Right atrium auricular region (tissue), 2 donors: ENCODE results near the gene LRRC73. TPM values are rescaled to one million over a fixed set of nuclear protein-coding genes. Genes with fewer than 3 reads are reported as not detected.
A peak's percentile ranks its signal among the peaks of the same experiment; 100 is the strongest.

Source experiments
- DNase-seq: peaks from one replicate; pipeline ENCODE4 v3.0.0-alpha.2; 2019; ENCODE audit warnings: low spot score
- H3K27ac ChIP-seq, 2 donors: fragments of 200-600 bp; sonication (generic); 1 replicate in 1 of 2; 2 replicates in 1 of 2; pipeline ENCODE4 v1.5.1; 2016 to 2019
- H3K27me3 ChIP-seq, 2 donors: fragments of 200-600 bp; sonication (generic); one replicate each; pipeline versions ENCODE4 v1.5.1 to v1.6.0; 2017 to 2019
- H3K36me3 ChIP-seq: fragments of 200-600 bp; sonication (generic); one replicate; pipeline ENCODE4 v1.5.1; 2016
- H3K4me1 ChIP-seq, 2 donors: fragments of 200-600 bp; sonication (generic); one replicate each; pipeline versions ENCODE4 v1.5.1 to v1.6.0; 2017 to 2019
- H3K4me3 ChIP-seq, 2 donors: fragments of 200-600 bp; sonication (generic); 1 replicate in 1 of 2; 2 replicates in 1 of 2; pipeline ENCODE4 v1.5.1; 2017 to 2019; ENCODE audit warnings: mild to moderate bottlenecking in 1 of 2, moderate library complexity in 1 of 2
- H3K9me3 ChIP-seq, 2 donors: fragments of 200-600 bp; sonication (generic); one replicate each; pipeline ENCODE4 v1.5.1; 2019
- total RNA-seq, 2 donors: library from RNA; depleted of rRNA; stranded (reverse); fragments of >200 nt; gene quantifications; one replicate each; pipeline ENCODE4 v1.1.0, GENCODE V29; 2016
- TF ChIP-seq, protein P1 (sequence below), 2 donors: fragments of 200-600 bp; sonication (generic); IDR thresholded peaks; one replicate each; pipeline ENCODE4 v1.5.1; 2019; ENCODE audit warnings: antibody characterized with exemption in 2 of 2

LRRC73 gene
- total RNA-seq, 2 donors from 2014 or later, result 0.41 to 0.90 TPM

DNA sequence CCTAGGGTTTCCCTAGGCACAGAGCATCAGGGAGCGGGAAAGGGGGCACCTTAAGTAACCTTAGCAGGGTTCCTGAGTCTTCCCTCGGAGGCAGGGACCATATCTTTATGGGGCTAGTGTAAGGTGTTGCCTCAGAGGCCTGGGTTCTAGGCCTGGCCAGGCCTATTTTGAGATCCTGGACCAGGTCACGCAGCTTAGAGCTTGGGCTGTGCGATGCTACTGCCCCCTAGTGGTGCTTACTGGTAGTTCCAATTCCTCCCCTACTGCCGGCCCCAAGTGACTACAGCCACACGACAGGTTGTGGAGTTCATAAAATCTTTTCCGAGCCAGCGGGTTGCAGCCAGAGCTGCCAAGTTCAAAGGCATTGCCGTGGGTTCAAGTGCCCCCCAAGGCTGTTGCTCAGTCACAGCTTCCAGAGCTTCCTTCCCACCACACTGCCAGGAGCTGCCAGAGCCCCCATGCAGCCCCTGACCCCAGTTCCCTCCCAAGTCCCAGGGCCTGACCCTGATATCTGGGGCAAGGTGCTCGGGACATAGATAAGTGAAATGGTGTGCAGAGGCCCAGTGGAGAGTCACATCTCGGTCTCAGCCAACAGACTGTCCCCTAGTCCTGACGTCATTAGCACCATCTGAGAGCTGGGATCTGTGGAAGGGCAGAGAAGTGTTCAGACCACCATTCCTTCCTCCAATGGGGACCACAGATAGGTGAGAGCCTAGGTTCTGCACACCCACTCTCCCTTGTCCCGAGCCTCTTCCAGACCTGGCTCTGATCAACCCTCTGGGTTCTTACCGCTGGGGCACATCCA, 3.3 kb downstream of the LRRC73 start:
- Histone ChIP-seq H3K27ac (no peak overlapping the region), H3K9me3 (no peaks in the 10 kb centered on the region), H3K36me3 (peaks cover 43% of the 10 kb centered on the region), H3K4me1 (peaks cover 0 to 33% of the 10 kb centered on the region in 2 donors), H3K27me3 (no peaks in the 10 kb centered on the region), H3K4me3 (no peak overlapping the region)
- TF ChIP-seq, protein P1, sequence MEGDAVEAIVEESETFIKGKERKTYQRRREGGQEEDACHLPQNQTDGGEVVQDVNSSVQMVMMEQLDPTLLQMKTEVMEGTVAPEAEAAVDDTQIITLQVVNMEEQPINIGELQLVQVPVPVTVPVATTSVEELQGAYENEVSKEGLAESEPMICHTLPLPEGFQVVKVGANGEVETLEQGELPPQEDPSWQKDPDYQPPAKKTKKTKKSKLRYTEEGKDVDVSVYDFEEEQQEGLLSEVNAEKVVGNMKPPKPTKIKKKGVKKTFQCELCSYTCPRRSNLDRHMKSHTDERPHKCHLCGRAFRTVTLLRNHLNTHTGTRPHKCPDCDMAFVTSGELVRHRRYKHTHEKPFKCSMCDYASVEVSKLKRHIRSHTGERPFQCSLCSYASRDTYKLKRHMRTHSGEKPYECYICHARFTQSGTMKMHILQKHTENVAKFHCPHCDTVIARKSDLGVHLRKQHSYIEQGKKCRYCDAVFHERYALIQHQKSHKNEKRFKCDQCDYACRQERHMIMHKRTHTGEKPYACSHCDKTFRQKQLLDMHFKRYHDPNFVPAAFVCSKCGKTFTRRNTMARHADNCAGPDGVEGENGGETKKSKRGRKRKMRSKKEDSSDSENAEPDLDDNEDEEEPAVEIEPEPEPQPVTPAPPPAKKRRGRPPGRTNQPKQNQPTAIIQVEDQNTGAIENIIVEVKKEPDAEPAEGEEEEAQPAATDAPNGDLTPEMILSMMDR (IDR thresholded peaks at IDR 0.05), result peak; percentile 87 to 99
- peak; percentile 85 for DNase-seq

DNA sequence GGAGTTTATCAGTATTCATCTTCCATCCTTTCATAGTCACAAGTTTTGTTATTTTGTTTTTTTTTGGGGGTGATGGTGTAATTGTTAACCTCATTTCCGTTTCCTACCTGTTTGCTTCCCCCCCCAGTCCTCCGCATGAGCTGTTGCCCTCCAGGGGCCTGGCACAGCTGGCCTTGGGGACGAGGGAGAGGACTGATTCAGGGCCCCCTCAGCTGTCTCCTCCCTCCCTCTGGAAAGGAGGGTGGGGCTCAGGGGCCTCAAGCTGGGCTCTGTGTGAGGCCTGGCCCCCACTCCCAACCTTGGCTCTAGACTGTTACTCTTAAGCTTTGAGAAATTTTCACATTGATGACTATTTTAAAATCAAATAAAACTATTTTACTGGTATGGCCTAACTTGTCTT, 4.0 kb downstream of the LRRC73 start:
- Histone ChIP-seq H3K9me3 (no peaks in the 10 kb centered on the region), H3K4me3 (no peak overlapping the region), H3K4me1 (peaks cover 0 to 28% of the 10 kb centered on the region in 2 donors), H3K27me3 (no peaks in the 10 kb centered on the region), H3K36me3 (peaks cover 40% of the 10 kb centered on the region), H3K27ac (no peak overlapping the region)
- DNase-seq, result no peak
- TF ChIP-seq, protein P1 (IDR thresholded peaks at IDR 0.05), result no peak

DNA sequence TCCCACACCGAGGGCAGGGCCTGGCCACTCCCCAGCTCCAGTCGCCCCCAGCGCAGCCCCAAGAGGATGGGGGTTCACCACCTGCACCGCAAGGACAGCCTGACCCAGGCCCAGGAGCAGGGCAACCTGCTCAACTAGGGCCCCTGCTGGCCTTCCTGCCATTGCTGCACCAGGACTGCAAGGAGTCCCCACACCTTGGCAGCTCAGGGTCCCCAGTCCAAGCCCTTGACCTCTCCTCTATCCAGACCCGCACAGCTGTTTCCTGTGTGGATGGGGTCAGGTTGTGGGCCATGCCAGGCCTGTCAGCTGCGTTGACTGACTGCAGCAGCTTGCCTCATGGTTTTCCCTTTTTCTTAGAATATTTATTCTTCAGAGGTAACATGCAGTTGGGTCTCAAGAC, 4.4 kb downstream of the LRRC73 start:
- Histone ChIP-seq H3K27ac (no peak overlapping the region), H3K36me3 (peaks cover 43% of the 10 kb centered on the region), H3K4me1 (peaks cover 0 to 30% of the 10 kb centered on the region in 2 donors), H3K4me3 (no peak overlapping the region), H3K27me3 (no peaks in the 10 kb centered on the region), H3K9me3 (no peaks in the 10 kb centered on the region)
- TF ChIP-seq, protein P1 (IDR thresholded peaks at IDR 0.05), result no peak
- no peak for DNase-seq

DNA sequence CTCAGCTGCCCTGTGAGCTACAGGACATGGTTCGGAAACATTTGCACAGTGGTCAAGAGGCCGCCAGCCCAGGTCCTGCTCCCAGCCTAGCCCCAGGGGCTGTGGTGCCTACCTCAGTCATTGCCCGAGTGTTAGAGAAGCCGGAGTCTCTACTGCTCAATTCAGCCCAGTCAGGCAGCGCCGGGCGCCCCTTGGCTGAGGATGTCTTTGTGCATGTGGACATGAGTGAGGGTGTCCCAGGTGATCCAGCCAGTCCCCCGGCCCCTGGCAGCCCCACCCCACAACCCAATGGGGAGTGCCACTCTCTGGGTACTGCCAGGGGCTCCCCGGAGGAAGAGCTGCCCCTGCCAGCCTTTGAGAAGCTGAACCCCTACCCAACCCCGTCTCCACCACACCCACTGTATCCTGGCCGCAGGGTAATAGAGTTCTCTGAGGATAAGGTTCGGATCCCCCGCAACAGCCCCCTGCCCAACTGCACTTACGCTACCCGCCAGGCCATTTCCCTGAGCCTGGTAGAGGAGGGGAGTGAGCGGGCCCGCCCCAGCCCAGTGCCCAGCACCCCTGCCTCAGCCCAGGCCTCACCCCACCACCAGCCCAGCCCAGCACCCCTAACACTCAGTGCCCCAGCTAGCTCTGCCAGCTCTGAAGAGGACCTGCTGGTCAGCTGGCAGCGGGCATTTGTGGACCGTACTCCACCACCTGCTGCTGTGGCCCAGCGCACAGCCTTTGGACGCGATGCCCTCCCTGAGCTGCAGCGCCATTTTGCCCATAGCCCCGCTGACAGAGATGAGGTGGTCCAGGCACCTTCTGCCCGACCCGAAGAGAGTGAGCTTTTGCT, 5.2 kb downstream of the LRRC73 start:
- Histone ChIP-seq H3K9me3 (no peaks in the 10 kb centered on the region), H3K27ac (no peak overlapping the region), H3K36me3 (peaks cover 50% of the 10 kb centered on the region), H3K27me3 (no peaks in the 10 kb centered on the region), H3K4me3 (no peak overlapping the region), H3K4me1 (peaks cover 0 to 32% of the 10 kb centered on the region in 2 donors)
- TF ChIP-seq, protein P1 (IDR thresholded peaks at IDR 0.05), result no peak
- no peak for DNase-seq

DNA sequence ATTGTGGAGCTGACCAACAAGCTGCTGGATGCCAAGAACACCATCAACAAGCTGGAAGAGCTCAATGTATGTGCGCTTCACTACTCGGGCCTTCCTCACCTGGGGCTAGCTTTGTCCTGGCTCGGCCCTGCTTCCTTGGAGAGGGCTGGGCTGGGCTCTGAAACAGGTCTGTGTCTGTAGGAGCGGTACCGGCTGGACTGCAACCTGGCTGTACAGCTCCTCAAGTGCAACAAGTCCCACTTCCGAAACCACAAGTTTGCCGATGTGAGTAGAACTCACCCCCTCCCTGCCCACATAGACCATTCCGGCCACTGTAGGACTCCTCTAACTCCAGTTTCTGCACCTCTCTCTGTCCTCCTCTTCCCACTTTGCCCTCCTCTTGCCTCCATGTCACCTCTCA, 6.7 kb downstream of the LRRC73 start:
- Histone ChIP-seq H3K9me3 (no peaks in the 10 kb centered on the region), H3K4me1 (peaks cover 0 to 34% of the 10 kb centered on the region in 2 donors), H3K27me3 (no peaks in the 10 kb centered on the region), H3K27ac (no peak overlapping the region), H3K4me3 (no peak overlapping the region), H3K36me3 (peaks cover 65% of the 10 kb centered on the region)
- DNase-seq, result no peak
- TF ChIP-seq, protein P1 (IDR thresholded peaks at IDR 0.05), result no peak
